A673 (cell line): ENCODE measurements around the gene IPPK.

Experiments used
- EZH2 ChIP-seq: fragments of 200-600 bp; sonication (generic); IDR thresholded peaks from 2 replicates; pipeline ENCODE4 v1.6.1; 2017; ENCODE audit warnings: borderline replicate concordance, low read depth, mild to moderate bottlenecking, mixed read lengths, antibody characterized with exemption, low read length; ENCODE audit not compliant: poor library complexity, severe bottlenecking
- TF ChIP-seq, protein P1 (sequence below): fragments of 300-800, 200-600 bp; sonication (generic); conservative IDR thresholded peaks from 2 replicates; pipeline ENCODE4 v1.5.1; 2017; ENCODE audit warnings: low read depth, mild to moderate bottlenecking, antibody characterized with exemption, low read length, moderate library complexity, mixed read lengths

DNA sequence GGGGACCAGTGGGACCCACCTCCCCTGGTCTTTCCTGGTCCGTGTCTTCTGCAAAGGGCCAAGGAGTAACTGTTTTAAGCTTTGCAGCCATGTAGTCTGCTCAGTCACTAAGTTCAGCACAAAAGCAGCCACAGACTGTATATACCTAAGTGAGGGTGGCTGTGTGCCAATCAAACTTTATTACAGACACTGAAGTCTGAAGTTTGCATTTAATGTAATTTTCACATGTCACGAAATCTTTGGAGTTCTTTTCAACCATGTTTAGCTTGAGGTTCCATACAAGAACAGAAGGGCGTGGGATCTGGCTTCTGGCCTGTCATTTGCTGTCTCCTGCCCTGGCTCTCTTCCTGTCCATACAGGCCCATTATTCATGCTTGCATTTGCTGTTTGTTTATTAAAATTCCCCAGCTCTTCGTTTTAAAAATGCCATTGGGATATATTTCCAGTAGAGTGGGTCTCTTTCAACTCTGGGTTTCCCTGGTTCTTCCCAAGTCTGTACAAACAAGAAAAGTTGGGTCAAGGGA is 69.9 kb downstream of the IPPK start:
- TF ChIP-seq, protein P1, sequence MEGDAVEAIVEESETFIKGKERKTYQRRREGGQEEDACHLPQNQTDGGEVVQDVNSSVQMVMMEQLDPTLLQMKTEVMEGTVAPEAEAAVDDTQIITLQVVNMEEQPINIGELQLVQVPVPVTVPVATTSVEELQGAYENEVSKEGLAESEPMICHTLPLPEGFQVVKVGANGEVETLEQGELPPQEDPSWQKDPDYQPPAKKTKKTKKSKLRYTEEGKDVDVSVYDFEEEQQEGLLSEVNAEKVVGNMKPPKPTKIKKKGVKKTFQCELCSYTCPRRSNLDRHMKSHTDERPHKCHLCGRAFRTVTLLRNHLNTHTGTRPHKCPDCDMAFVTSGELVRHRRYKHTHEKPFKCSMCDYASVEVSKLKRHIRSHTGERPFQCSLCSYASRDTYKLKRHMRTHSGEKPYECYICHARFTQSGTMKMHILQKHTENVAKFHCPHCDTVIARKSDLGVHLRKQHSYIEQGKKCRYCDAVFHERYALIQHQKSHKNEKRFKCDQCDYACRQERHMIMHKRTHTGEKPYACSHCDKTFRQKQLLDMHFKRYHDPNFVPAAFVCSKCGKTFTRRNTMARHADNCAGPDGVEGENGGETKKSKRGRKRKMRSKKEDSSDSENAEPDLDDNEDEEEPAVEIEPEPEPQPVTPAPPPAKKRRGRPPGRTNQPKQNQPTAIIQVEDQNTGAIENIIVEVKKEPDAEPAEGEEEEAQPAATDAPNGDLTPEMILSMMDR = no peak
- TF ChIP-seq EZH2 = no peak
